ENCODE data around the gene HDAC4.

HDAC4 gene

GRCh38 chr2:239368321-239368720 lies 32.5 kb downstream of the HDAC4 start:
- no peak for DNase-seq

DNA sequence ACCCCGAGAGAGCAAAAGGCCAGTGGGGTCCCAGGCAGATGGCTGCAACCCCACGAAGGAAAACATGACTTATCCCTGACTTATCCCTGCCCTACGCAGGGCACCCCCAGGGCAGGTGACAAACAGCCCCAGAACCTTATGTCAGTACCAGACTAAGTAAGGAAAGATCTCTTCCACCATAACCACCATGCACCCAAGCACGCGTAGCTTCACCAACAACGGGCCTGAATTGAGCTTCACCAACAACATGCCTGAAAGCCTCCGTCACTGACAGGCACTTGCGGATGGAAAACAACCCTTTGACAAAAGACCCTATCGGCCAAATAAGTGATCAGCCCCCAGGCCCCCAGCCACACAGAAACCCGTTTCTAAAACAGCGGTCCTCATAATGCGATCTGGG lies 34.1 kb downstream of the HDAC4 start:
- DNase-seq = no peak

GRCh38 chr2:239365782-239366435 lies 34.9 kb downstream of the HDAC4 start:
- DNase-seq = no peak

DNA sequence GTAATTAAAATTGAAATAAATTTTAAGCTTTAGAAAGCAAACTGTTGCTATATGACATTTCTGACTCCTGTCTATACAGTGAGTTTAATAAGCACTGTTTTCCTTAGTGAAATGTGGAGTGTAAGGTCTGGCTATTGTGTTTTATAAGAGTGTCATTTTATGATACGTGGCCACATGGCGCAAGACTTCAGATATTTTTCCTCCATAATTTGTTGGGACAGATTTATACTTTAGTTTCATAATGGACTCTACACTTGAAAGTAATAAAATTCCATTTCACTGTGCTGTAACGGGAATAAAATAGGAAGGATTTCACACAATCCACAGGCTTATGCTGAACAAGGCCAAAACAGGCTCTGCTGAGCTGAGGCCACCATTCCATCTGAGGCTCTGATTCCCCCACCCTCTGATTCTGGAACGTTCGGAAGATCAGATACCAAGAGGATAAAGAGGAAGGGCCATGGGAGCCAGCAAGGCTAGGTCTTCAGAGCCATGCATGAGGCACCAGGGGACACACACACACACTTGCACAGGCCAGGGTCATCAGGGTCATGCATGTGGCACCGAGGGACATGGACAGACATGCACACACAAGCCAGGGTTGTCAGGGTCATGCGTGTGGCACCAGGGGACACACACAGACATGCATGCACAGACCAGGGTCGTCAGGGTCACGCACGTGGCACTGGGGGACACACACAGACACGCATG lies 35.6 kb downstream of the HDAC4 start:
- no peak for DNase-seq

DNA sequence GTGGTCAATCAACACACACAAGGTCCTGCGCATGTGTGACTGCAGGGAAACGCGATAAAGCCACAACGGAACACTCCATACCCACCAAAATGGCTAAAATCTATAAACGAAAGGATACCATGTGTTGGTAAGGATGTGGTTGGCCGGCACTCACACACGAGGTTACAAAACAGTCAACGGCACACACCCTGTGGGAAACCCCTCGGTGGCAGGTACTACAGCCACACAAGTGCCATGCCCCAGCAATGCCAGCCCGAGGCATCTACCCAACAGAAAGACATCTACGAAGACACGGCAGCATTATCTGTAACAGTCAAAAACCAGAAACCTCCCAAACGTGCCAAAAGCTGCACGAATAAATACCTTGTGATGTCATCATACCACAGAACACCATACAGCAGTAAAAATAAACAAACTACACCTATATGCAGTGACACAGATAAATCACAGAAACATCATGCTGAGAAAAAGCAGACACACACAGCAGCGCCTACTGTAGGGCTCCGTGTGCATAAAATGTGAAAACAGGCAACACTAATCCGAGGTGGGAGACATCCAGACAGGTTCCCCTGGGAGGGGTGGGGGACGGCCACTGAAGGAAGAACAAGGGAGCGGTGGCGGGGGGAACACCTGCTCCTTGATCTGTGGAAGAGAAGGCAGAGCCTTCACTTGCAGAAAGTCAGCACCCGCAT lies 36.7 kb downstream of the HDAC4 start:
- DNase-seq = no peak

GRCh38 chr2:239362507-239362906 lies 38.3 kb downstream of the HDAC4 start:
- no peak for DNase-seq

DNA sequence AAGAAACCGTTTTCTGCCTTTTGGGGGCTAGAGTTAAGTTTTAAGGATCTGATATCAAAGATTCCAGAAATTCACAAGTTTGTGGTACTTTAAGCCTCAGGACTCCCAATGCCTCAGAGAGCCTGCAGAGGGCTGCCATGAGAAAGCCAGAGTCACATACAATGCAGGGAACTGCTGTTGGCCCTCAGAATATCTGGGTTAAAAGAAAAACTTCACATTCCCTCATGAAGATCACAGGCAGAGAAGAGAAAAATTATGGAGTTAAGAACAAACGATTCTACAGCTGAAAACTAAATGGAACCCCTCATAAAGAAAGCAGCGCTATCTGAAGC lies 39.5 kb downstream of the HDAC4 start:
- DNase-seq = no peak

DNA sequence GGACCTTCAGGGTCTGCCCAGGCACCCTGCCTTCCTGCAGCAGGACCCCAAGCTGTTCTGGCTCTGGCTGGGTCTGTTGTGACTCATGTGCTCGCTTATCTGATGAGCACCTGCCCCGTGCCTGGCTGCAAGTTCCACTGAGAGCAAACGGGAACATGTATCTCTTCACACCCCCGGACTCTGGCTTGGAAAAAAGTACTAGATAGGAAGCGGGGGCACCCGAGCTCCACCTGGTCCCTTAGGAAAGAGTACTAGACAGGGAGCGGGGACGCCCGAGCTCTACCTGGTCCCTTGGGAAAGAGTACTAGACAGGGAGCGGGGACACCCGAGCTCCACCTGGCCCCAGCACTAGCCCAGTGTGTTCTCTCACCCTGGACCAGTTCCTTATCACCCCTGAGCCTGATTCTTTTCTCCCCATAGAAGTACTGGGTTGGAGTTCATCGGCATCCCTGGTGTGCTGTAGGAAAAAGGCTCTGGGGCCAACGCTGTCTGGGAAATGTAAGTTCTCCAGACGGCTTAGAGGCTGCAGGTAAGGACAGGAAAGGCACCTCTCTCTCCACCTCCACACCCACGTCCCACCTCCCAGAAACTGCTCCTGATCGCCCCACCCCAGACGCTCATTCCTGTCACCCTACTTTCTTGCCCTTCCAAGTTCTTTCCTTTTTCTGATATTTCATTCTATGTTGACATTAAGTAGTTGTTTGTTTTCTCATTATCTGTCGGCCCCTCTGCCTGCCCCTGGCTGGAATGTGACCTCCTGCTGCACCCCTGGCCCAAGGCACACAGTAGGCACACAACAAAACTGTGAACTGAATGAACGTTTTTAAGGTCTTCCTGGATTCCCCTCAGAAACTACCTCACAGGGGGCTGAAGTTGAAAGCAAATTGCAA lies 40.2 kb downstream of the HDAC4 start:
- DNase-seq = no peak

DNA sequence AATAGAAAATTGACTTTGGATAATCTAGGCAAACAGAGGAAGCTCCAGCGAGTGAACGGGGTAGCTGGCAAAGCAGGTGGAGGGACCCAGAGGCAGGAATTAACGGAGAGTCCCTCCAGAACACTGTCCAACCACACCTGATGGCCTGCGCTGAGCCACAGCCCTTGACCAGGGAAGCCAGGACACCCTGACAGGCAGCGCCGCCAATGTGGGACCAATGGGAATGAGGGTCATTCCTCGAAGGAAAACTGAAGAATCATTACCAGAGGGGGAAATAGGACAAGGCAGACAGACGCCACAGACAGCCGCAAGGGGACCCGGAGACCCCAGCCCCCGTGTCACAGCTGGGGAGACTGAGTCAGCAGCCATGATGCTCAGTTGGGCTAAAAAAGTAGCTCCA lies 40.8 kb downstream of the HDAC4 start:
- no peak for DNase-seq

DNA sequence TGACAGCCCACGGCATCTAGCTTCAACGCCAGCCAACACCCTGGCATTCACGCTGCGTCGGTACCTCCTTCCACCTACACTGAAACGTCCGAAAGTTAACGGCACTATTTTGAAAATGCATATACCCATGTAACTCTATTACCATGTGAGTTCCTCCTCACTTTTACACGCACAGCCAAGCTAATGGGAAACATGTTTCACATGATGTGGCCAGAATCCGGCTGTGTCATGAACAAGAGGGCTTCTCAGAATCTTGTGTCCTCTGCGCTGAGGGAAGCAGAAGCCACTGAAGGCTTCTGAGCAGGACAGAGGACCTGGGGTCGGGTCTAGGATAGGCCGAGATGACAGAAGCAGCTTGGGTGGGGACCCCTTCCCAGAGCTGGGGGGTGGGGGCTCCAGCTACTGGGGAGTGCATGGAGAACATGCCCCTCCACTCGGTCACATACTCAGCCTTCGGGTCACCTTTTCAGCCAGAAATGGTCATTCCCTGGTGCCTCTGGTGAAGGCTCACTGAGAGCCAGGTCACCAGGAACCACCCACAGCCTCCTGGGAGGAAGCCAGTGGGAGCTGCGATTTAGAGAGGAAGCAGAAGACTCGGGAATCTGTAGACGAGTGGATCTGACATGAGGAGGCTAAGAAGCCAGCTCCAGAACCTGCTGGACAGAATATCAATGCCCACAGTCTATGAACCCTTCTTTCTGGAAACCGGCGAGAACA lies 41.5 kb downstream of the HDAC4 start:
- no peak for DNase-seq

DNA sequence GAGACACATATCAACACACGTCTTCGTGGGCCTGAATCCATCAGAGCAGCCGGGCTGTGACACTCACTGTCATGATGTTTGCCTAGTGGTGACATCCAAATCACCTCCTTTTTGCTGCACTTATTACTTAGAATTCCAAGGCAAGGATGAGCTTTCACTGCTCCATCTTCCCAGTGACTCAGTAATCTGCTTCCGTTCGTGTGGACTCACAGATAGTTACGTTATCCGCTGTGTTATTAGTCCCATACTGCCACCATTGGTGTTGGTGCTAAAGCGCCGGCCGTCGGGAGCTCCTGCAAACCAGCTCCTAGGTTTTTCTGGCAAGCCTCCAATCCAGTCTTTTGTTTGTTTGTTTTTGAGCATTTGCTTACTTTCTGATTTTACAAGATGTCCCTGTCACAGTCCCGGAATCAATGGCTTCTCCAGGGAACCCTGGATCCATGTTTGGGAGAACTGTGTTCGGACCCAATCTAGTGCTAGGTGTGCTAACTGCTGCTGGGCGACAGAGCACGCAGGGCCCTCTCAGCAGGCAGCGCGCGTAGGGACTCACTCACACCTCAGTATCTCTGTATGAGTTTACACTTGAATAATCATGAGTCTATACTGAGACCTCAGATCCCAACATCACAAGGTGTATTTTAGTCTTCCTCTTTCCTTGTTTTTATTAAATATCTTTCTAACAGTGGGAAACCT lies 42.6 kb downstream of the HDAC4 start:
- DNase-seq = peak in 2 of 3 experiments; percentile 6 to 47

DNA sequence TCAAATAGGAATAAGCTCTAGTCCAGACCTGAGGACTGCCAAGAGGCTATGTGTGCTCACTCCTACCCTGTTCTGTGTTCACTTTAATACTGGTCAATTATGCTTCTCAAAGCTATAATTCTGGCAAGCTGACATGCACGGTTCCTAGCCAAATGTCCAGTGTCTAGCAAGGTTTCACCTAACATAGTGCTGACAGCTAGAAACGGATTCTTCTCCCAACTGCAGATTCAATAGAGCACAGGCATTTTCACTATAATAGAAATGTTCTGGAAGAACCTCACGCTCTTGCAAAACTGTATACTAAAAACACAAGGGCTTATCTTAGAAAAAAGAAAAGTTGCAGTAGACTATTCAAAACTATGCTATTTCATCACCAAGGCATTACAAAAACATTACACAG lies 45.1 kb downstream of the HDAC4 start:
- DNase-seq = no peak

DNA sequence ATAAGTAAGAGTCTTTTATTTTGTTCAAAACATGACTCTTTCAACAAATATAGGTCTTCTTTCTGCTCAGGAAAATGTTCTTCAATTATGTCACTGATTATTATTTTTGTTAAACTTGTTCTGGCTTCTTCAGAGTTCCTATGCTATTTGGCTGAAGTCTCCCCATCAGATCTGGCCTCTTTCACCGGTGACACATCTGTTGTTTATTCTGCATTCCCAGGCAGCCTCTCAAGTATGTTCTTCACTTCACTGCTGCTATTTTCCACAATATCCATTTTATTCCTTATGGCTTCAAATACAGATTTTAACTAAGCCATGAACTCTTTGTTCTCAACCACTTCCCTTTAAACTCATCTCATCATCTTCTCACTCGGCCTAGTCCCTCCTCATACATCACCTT lies 45.7 kb downstream of the HDAC4 start:
- no peak for DNase-seq

DNA sequence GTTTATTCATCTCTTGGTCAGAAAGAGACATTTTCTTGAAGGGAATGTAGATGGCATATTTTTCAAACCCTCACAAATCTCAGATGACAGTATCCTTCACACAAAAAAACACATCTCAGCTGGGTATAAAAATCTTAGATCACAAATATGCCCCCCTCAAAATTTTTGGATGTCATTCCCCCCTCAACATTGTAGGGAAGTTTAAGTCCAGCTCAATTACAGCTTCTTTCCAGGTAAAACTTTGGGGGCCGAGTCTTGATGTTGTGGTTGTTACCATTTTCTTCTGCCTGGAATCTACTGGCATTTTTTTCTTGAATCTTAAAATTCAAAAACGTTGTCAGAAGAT lies 46.1 kb downstream of the HDAC4 start:
- no peak for DNase-seq

DNA sequence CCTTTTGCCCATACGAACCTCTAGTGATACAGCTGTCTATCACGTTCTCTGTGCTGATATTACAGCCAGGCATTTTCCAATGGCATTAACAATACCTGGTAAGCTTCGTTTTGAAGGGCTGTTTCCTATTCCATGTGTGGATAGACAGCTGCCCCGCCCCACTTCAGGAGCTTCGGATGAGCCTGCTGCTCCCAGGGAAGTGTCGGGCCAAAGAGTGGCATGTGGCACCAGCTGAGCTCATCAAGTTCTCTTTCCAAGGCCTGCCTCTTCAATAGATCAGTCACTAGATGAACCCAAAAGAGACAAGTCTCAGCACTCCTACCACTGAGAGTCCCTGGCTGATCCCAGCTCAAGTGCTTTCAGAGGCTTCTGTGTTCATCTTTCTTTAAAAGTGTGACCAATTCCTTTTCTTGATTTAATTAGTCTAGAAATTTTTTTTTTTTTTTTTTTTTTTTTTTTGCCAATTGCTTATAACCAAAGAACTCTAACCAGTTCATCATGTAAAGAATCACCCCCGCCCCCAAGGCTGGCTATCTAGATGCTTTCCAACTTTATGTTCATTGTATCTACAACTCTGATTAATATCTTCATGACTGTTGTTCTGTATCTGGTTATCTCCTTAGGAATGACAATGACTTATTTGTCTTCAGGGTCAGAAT lies 46.6 kb downstream of the HDAC4 start:
- DNase-seq = peak in 1 of 3 experiments; percentile 63

DNA sequence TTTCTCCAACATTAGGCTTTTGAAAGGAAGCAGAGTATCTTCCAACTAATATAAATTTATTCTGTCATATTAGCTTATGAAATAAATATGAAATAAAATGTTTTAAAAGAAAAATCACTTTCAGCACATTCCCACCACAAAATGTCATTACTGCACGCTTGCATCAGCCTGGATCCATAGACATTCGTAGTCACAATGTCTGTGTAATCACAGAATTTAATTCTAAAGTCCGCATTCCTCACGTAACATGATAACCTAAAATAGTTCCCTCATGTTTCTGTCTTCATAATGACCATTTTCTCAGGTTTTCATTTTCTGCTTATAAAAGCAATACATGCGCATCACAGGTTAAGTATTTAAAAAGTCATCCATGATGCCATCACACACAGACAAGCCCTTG lies 47.1 kb downstream of the HDAC4 start:
- no peak for DNase-seq

DNA sequence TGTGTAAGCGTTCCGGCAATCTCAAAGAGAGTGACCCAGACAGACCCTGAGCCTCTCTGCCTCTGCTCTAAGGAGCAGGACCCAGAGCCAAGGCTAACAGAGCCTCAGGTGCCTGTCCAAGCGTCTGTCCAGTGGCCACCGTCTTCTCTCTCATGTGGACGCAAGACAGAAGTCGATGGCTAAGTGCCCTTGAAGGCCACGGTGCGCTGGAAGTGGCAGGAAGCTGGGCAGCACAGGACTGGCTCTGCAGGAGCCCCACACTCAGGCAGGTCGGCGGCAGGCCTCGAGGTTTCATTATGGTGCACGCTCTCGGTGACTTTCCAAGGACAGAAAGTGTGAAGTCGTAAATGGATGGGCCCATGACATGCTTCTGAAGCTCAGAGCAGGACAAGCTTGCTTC lies 49.1 kb downstream of the HDAC4 start:
- no peak for DNase-seq

- peak in 1 of 3 experiments; percentile 2 for DNase-seq
Observed at GRCh38 chr2:239349453-239350135, 51.2 kb downstream of the HDAC4 start.

DNA sequence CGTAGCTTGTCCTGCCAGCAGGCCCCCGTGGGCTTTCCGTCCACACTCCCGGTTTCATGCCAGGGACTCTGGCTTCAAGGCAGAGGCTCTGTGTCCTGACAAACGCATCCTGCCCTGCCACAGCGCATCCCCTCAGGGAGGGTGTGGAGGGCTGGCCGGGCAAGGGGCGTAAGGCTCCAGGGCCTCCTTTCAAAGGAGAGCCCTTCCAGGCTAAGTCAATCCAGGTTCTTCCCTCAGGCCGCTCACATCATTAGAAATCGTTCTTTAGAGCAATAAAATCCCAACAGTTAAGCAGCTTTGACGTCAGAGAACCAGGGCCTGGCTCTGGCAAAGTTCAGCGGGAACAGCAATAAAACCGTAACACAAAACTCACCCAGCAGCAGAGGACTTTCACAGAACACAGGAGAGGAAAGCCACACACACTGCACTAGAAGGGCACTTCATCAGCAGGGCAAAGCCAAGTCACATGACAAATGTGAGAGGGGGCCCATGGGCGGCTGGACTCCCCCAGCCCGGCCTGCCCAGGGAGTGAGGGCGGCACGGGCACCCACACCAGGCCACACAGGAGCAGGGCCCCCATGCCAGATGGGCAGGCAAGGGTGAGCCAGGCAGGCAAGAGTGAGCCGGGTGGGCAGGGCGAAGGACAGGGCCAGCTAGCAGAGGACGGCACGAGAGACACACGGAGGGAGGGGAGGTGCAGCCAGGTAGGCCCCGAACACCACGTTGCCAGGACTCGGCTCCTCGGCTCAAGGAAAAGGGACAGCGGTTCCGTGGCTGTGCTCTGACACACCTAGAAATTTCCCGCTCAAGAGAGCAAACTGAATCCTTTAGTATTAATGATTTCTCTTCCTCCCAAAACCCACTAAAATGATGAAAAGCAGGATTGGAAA lies 52.0 kb downstream of the HDAC4 start:
- no peak for DNase-seq

DNA sequence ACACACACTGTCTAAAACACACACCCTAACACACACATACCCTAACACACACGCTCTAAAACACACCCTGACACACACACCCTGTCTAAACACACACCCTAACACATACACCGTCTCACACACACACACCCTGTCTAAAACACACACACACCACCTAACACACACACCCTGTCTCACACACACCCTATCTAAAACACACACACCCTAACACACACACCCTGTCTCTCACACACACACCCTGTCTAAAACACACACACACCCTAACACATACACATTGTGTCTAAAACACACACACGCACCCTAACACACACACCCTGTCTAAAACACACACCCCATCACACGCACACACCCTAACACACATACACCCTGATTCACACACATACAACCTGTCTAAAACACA lies 54.1 kb downstream of the HDAC4 start:
- no peak for DNase-seq

Data from NCI-H1417 (cell line).